ENCODE measurements around the gene TPSAB1.

TPSAB1 gene

DNA sequence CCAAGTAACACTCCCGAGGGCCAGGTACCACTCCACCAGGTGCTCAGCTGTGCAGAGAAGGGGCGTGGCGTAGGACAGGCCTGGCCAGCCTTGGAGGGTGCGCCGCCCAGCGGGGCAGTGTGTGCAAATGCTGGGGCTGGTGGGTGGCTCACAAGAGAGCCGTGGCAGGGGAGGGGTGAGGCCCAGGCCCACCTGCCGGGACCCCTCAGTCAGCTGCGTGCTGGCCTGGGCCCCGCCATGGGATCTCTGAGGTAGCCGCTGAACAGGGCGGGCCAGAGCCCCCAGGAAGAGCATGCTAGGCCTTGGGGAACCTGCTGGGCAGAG is 24.2 kb upstream of the TPSAB1 start:
- Histone ChIP-seq H3K27ac (no peak overlapping the region), H3K4me1 (ENCODE audit: control insufficient read depth in 1 of 2, insufficient read depth in 1 of 2, low read depth in 1 of 2, low read length in 1 of 2) (no peaks in the 10 kb centered on the region), H3K36me3 (no peaks in the 10 kb centered on the region), H3K9me3 (no peaks in the 10 kb centered on the region), H3K27me3 (no peaks in the 10 kb centered on the region), H3K4me3 (ENCODE audit: low read depth in 1 of 2, low read length in 1 of 2) (no peak overlapping the region)
- TF ChIP-seq, protein P1, sequence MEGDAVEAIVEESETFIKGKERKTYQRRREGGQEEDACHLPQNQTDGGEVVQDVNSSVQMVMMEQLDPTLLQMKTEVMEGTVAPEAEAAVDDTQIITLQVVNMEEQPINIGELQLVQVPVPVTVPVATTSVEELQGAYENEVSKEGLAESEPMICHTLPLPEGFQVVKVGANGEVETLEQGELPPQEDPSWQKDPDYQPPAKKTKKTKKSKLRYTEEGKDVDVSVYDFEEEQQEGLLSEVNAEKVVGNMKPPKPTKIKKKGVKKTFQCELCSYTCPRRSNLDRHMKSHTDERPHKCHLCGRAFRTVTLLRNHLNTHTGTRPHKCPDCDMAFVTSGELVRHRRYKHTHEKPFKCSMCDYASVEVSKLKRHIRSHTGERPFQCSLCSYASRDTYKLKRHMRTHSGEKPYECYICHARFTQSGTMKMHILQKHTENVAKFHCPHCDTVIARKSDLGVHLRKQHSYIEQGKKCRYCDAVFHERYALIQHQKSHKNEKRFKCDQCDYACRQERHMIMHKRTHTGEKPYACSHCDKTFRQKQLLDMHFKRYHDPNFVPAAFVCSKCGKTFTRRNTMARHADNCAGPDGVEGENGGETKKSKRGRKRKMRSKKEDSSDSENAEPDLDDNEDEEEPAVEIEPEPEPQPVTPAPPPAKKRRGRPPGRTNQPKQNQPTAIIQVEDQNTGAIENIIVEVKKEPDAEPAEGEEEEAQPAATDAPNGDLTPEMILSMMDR (IDR thresholded peaks at IDR 0.05), result no peak

DNA sequence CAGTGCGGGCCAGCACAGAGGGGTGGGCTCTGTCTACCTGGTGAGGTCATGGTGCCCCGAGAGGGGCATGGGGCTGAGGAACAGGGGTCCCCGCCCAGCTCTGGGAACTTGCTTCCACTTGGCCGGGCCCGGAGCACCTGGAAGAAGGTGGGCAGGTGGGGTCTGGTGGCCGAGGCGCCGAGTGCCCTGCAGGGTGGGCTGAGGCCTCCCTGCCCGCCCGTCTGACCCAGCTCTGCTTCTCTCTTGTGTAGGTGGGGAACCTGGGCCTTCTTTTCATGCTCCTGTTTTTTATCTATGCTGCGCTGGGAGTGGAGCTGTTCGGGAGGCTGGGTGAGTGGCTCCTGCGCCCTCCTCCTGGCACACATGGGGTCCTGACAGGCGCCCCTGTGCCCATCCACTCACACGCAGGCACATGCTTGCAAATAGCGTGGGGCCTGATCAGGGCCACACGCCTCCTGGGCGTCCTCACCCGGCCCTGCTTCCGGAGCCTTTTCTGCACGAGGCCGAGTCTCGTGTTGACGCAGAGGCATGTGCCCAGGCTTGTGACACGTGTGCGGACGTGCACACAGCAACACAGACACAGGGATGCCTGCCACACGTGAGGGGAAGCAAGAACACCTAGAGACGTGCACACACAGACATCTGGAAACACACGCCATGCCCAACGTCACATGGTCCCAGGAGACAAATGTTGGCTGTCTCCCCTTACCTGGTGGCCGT is 23.7 kb upstream of the TPSAB1 start:
- Histone ChIP-seq H3K4me3 (ENCODE audit: low read depth in 1 of 2, low read length in 1 of 2) (no peak overlapping the region), H3K36me3 (no peaks in the 10 kb centered on the region), H3K4me1 (ENCODE audit: control insufficient read depth in 1 of 2, insufficient read depth in 1 of 2, low read depth in 1 of 2, low read length in 1 of 2) (no peaks in the 10 kb centered on the region), H3K9me3 (no peaks in the 10 kb centered on the region), H3K27ac (no peak overlapping the region), H3K27me3 (no peaks in the 10 kb centered on the region)
- TF ChIP-seq, protein P1 (IDR thresholded peaks at IDR 0.05), result no peak

DNA sequence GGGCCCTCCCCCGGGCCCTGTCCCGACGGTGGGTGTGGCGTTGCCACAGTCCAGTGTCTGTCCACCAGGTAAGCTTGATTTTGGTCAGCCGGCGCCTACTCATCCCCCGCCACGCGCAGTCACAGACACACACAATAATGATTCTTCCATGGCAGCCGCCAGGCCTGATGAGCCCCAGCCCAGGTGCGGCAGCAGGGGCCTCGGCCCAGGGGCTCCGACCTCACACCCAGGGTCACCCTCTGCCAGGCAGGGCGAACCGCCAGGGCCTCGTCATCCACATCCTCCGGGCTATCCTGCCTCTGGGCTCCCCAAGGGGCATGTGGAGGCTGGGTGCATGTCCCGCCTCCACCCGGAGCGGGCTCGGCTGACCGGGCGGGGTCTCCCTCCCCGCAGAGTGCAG is 23.0 kb upstream of the TPSAB1 start:
- TF ChIP-seq, protein P1 (IDR thresholded peaks at IDR 0.05), result no peak
- H3K27ac ChIP-seq, result no peak overlapping the region
- H3K4me3 ChIP-seq (ENCODE audit: low read depth in 1 of 2, low read length in 1 of 2), result no peak overlapping the region
- no peaks in the 10 kb centered on the region for H3K36me3 ChIP-seq
- no peaks in the 10 kb centered on the region for H3K27me3 ChIP-seq
- no peaks in the 10 kb centered on the region for H3K4me1 ChIP-seq (ENCODE audit: control insufficient read depth in 1 of 2, insufficient read depth in 1 of 2, low read depth in 1 of 2, low read length in 1 of 2)
- no peaks in the 10 kb centered on the region for H3K9me3 ChIP-seq

DNA sequence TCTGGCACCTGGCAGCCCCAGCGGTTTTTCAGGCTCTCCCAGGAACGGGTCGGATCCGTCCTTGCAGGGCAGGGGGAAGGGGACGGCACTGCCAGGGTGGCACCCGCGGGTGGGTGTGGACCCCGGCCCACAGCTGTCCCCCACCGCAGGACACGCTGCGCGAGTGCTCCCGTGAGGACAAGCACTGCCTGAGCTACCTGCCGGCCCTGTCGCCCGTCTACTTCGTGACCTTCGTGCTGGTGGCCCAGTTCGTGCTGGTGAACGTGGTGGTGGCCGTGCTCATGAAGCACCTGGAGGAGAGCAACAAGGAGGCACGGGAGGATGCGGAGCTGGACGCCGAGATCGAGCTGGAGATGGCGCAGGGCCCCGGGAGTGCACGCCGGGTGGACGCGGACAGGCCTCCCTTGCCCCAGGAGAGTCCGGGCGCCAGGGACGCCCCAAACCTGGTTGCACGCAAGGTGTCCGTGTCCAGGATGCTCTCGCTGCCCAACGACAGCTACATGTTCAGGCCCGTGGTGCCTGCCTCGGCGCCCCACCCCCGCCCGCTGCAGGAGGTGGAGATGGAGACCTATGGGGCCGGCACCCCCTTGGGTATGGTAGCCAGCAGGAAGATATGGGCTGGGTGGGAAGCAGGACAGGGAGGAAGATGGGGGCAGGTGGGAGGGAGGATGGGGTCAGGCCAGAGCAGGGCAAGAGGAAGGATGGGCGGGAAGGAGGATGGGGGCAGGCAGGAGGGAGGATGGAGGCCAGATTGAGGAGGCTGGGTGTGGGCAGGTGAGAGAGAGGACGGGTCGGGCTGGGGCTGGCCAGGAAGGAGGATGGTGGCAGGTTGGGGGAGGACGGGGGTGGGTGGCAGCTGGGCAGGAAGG is 22.2 kb upstream of the TPSAB1 start:
- TF ChIP-seq, protein P1 (IDR thresholded peaks at IDR 0.05), result no peak
- Histone ChIP-seq H3K4me1 (ENCODE audit: control insufficient read depth in 1 of 2, insufficient read depth in 1 of 2, low read depth in 1 of 2, low read length in 1 of 2) (no peaks in the 10 kb centered on the region), H3K27ac (no peak overlapping the region), H3K9me3 (no peaks in the 10 kb centered on the region), H3K27me3 (no peaks in the 10 kb centered on the region), H3K36me3 (no peaks in the 10 kb centered on the region), H3K4me3 (ENCODE audit: low read depth in 1 of 2, low read length in 1 of 2) (no peak overlapping the region)

DNA sequence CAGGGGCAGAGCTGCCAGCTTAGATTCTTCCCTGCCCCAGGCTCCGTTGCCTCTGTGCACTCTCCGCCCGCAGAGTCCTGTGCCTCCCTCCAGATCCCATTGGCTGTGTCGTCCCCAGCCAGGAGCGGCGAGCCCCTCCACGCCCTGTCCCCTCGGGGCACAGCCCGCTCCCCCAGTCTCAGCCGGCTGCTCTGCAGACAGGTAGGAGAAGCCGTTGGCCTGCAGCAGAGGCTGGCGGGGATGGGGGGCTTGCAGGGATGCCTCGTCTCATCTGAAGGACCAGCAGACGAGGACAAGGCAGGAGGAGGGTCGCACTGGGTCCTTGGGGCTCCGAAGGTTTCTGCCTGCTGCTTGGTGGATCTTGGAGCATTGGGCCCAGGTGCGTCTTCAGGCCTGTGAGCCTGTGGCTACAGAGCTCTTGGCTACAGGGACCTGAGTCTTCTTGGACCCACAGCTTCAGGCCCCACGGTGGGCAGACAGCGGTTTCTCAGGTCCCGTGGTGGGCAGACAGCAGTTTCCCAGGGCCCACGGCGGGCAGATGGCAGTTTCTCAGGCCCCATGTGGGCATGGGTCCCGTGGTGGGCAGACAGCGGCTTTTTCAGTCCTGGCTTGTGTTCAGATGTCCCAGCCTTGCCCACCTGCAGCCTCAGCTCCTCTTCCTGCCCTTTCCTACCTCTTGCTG is 21.4 kb upstream of the TPSAB1 start:
- H3K36me3 ChIP-seq, result no peaks in the 10 kb centered on the region
- no peaks in the 10 kb centered on the region for H3K4me1 ChIP-seq (ENCODE audit: control insufficient read depth in 1 of 2, insufficient read depth in 1 of 2, low read depth in 1 of 2, low read length in 1 of 2)
- H3K27ac ChIP-seq, result no peak overlapping the region
- no peaks in the 10 kb centered on the region for H3K27me3 ChIP-seq
- no peak overlapping the region for H3K4me3 ChIP-seq (ENCODE audit: low read depth in 1 of 2, low read length in 1 of 2)
- no peaks in the 10 kb centered on the region for H3K9me3 ChIP-seq
- TF ChIP-seq, protein P1 (IDR thresholded peaks at IDR 0.05), result no peak
